NCI-H2196 (cell line): ENCODE results near the gene TTYH2.
"Not testable (repeated sequence)": the region's sequence is repeated elsewhere in the genome, so short reads cannot be mapped to it uniquely, and the experiment has no call there.

Experiments
- DNase-seq: peaks from one replicate; lab custom pipeline; 2025; ENCODE audit not compliant: unreplicated experiment; lab: John Stamatoyannopoulos, UW

Gene TTYH2

GRCh38 chr17:74259667-74260524, 46.5 kb downstream of the TTYH2 start:
- peak; percentile 37 for DNase-seq

GRCh38 chr17:74260525-74260850, 47.1 kb downstream of the TTYH2 start:
- no peak for DNase-seq

GRCh38 chr17:74262601-74263000, 49.2 kb downstream of the TTYH2 start:
- no peak for DNase-seq

- not testable (repeated sequence) for DNase-seq
These were observed 53.7 kb downstream of the TTYH2 start for GRCh38 chr17:74267054-74267453.

GRCh38 chr17:74267579-74267978, 54.2 kb downstream of the TTYH2 start:
- DNase-seq = no peak

GRCh38 chr17:74267987-74268499, 54.7 kb downstream of the TTYH2 start:
- DNase-seq = no peak

GRCh38 chr17:74268558-74268957, 55.2 kb downstream of the TTYH2 start:
- DNase-seq = no peak

GRCh38 chr17:74270333-74270732, 57.0 kb downstream of the TTYH2 start:
- no peak for DNase-seq

- peak; percentile 42 for DNase-seq
These were observed 57.9 kb downstream of the TTYH2 start for GRCh38 chr17:74271281-74271680.

GRCh38 chr17:74271901-74272561, 58.7 kb downstream of the TTYH2 start:
- no peak for DNase-seq

GRCh38 chr17:74272731-74273201, 59.4 kb downstream of the TTYH2 start:
- DNase-seq = no peak

GRCh38 chr17:74274060-74274708, 60.8 kb downstream of the TTYH2 start, which contains the start of gene DNAI2:
Gene DNAI2 (plus strand): TSS chr17:74274234. CDS start chr17:74281818, 7,584 bp downstream.
- no peak for DNase-seq

- DNase-seq = peak; percentile 24
These were observed 61.5 kb downstream of the TTYH2 start for GRCh38 chr17:74274709-74275340.

- no peak for DNase-seq
These were observed 62.7 kb downstream of the TTYH2 start for GRCh38 chr17:74276051-74276476.

- no peak for DNase-seq
These were observed 63.2 kb downstream of the TTYH2 start for GRCh38 chr17:74276541-74277009.

GRCh38 chr17:74277935-74278334, 64.6 kb downstream of the TTYH2 start:
- DNase-seq = no peak

GRCh38 chr17:74279617-74280016, 66.2 kb downstream of the TTYH2 start:
- DNase-seq = not testable (repeated sequence)

- DNase-seq = no peak
These were observed 66.7 kb downstream of the TTYH2 start for GRCh38 chr17:74280093-74280513.

- DNase-seq = no peak
These were observed 68.4 kb downstream of the TTYH2 start for GRCh38 chr17:74281799-74282198.

GRCh38 chr17:74282274-74282586, 68.9 kb downstream of the TTYH2 start:
- not testable (repeated sequence) for DNase-seq
